HG03097 (cell line): Measurements from ENCODE around the gene PRCP.

ENCODE experiments used
- ATAC-seq: cut with Tn5 transposase; IDR thresholded peaks from one replicate; pipeline ENCODE4 v1.9.1; 2021; ENCODE audit not compliant: unreplicated experiment, low FRiP score

The PRCP gene

DNA sequence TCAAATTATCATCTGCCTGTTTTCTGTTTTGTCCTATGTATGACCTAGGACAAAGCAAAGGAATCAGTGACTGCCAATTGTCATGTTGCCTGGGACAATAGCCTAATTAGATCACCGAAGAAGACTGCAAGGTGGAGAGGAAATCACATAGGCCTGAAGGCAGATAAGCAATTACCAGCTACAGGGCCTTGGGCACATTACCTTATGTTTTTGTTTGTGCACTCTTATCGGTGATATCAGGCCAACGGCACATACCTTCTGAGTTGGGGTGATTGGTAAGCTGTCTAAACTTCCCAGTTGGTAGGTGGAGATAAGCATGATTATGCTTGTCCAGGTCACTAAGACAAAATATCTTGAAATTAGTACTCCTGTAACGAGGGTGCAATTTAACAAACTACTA lies 108.5 kb downstream of the PRCP start:
- ATAC-seq: no peak

DNA sequence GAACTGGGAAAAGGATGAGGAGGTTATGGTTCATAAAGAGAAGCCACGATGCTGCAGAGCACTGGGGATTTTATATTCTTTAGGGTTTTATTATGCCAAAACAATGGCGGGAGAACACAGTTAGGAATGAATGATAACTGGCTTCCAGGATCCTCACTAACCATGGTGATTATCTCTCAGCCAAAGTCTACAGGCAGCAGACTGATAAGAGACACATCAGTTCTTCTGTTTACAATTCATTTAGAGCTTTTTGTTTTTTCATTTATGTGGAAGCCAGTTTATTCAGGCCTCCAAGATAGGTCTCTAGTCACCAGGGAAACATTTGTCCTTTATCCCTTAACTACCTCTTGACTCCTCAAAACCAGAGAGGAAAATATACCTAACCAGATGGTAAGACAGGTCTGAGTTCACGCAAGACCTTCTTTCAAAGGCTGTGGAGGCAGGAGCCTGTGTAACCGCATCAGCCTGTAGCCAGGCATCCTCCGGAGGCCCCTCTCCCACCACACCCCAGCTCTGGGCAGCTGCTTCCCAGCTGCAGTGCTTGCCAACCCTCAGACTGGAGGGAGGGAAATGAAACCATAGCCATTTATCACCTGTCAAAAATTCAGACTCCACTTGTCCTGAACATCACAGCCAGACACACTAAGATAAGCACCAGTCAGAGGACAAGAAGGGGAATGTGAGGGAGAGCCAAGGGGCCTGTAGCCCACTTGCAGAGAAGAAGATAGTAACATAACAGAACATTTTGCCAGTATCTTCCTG lies 109.3 kb downstream of the PRCP start:
- no peak for ATAC-seq

DNA sequence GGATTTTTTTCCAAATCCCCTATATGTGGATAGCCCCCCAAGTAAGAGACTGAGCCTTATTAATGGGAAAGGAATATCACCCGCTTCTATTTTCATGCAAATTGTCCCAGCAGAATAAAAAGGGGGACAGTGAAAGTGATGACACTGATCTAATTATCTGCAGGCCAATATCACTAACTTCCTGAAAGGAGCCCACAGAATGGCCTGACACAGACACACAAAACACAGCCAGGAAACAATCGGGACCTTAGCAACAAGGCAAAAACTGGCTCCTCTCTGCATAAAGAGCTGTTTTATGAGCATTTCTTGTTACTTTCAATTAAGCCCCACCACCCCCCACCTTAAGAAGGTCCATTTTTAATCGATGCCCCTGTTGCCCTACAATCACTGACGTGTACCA lies 112.2 kb downstream of the PRCP start:
- no peak for ATAC-seq

DNA sequence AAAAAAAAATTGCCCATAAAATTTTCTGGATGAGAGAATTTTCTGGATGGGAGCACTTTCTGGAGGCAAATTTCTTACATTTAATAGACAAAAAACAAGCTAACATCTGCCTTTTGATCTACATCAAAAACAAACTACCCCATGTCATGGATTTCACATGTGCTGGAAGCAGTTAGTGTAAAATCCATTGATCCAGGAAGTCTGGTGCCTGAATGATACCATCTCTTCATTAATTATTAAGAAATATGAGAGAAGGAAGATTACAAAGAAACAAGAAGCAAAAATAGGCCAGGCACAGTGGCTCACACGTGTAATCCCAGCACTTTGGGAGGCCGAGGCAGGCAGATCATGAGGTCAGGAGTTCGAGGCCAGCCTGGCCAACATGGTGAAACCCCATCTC lies 113.4 kb downstream of the PRCP start:
- no peak for ATAC-seq

DNA sequence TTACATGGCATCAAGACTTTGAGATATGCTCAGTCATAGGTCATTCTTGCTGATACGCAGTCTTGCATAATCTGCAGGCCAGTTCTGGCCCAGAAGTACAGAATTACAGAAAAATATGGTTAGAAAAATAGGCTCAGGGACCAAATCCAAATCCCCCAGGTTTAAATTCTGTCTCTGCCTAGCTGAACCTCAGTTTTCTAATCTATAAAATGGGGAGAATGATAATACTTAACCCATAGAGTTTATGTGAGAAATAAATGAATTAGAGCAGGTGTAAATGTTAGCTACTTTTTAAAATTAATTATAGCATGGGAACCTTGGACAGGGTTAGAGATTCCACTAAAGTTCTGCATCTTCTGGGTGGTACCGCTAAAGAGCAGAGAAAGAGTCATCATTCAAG lies 114.2 kb downstream of the PRCP start:
- ATAC-seq: no peak

DNA sequence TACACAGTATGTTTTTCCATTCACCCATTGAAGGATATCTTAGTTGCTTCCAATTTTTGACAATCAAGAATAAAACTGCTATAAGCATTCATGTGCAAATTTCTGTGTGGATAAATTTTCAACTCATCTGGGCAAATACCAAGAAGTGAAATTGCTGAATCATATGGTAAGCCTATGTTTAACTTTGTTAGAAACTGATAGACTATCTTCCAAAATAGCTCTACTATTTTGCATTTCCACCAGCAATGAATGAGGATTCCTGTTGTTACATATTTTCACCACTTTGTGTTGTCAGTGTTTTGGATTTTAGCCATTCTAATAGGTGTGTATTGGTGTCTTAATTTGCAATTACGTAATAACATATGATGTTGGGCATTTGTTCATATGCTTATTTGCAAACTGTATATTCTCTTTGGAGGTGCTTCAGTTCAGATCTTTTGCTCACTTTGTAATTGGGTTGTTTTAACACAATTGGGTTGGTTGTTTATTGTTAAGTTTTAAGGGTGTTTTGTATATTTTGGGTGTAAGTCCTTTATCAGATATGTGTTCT lies 117.3 kb downstream of the PRCP start:
- ATAC-seq: no peak

DNA sequence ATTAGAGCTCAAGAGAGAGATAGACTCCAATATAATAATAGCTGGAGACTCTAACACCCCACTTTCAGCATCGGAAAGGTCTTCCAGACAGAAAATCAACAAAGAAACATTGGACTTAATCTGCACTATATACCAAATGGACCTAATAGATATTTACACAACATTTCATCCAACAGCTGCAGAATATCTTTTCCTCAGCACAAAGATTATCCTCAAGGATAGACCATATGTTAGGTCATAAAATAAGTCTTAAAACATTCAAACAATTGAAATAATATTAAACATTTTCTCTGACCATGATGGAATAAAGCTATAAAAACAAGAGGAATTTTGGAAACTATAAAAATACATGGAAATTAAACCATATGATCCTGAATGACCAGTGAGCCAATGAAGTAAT lies 121.5 kb downstream of the PRCP start:
- no peak for ATAC-seq

DNA sequence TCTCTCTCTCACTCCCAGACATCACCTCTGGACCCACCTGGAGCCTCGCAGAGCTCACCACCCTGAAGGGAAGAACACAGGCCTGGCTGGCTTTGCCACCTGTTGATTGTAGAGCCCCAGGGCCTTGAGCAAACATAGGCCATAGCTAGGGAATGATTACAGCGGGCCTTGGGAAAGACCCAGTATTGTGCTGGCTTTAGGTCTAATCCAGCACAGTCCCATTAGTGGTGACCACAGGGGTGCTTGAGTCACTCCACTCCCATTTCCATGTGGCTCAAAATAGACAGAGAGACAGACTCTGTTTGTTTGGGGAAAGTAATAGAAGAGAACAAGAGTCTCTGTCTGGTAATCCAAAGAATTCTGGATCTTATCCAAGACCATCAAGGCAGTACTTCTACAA lies 123.9 kb downstream of the PRCP start:
- no peak for ATAC-seq

DNA sequence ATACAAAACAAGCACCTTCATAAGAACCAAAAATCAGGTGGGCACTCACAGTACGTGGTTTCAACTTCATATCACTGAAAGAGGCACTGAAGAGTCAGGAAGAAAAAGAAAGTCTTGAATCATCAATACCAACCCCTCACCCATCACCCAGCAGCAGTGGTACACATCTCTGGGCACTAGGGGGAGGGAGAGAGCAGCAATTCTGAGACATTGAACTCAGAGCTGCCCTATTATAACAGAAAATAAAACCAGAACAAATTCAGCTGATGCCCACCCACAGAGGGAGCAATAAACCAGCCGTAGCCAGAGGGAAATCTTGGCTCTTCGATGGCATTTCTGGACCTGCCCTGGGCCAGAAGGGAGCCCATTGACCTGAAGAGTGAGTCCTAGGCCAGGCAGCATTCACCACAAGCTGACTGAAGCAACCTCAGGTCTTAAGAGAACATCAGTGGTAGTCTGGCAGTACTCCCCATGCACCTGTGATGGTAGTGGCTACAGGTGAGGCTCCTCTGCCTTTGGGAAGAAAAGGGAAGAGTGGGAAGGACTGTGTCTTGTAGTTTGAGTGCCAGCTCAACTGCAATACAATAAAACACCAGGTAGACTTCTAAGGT lies 124.4 kb downstream of the PRCP start:
- ATAC-seq: peak; percentile 93

DNA sequence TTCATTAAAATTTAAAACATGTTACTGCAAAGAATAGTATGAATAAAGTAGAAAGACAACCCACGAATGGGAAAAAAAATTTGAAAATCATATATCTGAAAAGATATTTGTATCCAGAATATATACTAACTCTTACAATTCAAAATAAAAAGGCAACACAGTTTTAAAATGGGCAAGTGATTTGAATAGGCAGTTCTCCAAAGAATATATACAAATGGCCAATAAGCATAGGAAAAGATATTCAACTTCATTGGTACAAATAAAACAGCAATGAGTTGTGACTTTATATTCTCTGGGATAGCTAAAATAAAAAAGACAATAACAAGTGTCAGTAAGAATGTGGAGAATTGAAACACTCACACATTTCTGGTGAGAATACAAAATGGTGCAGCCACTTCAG lies 125.0 kb downstream of the PRCP start:
- ATAC-seq: no peak
